CD4-positive, alpha-beta T cell treated with Interleukin-21 for 1 hour (primary cell): Measurements from ENCODE around the gene SULT2A1.
"Not testable (repeated sequence)": the region's sequence is repeated elsewhere in the genome, so short reads cannot be mapped to it uniquely, and the experiment has no call there.

Experiments
- DNase-seq: peaks from one replicate; pipeline ENCODE4 v3.0.0-alpha.2; 2020

The SULT2A1 gene, protein sequence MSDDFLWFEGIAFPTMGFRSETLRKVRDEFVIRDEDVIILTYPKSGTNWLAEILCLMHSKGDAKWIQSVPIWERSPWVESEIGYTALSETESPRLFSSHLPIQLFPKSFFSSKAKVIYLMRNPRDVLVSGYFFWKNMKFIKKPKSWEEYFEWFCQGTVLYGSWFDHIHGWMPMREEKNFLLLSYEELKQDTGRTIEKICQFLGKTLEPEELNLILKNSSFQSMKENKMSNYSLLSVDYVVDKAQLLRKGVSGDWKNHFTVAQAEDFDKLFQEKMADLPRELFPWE

DNA sequence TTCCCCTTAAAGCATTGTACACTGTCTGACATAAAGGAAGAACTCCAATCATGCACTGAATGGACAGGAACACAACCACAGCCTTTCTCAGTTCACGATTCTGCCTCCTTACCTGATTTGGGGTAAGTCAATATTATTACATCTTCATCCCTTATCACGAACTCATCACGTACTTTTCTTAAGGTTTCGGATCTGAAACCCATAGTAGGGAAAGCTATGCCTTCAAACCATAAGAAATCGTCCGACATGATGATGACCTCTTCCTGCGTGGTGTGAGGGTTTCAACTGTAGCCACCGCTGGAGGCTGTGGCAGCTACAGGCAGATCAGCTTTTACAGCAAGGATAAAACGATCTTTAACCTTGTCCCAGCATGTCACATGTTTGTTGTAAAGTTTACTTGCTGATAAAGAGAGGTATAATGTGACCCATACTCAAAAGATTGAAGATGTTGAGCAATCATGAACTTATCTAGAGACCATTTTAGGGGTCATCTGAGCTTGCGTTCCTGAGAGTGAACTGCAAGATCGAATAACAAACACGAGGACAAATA lies at the start of gene SULT2A1:
Gene SULT2A1, minus strand, starts transcription at position 306 of the 550 bp plus-strand sequence. Its CDS starts 58 bp downstream, at position 248.
- DNase-seq = no peak

- DNase-seq = not testable (repeated sequence)
Measured at GRCh38 chr19:47928581-47928980, 42.5 kb upstream of the SULT2A1 start.

- DNase-seq = not testable (repeated sequence)
Measured at GRCh38 chr19:47920107-47920506, 34.0 kb upstream of the SULT2A1 start.

GRCh38 chr19:47910191-47910590 lies 24.1 kb upstream of the SULT2A1 start:
- not testable (repeated sequence) for DNase-seq

- DNase-seq = peak; percentile 84
Measured at GRCh38 chr19:47909350-47909749, 23.2 kb upstream of the SULT2A1 start.

- DNase-seq = no peak
Measured at GRCh38 chr19:47901370-47901769, 15.3 kb upstream of the SULT2A1 start.

DNA sequence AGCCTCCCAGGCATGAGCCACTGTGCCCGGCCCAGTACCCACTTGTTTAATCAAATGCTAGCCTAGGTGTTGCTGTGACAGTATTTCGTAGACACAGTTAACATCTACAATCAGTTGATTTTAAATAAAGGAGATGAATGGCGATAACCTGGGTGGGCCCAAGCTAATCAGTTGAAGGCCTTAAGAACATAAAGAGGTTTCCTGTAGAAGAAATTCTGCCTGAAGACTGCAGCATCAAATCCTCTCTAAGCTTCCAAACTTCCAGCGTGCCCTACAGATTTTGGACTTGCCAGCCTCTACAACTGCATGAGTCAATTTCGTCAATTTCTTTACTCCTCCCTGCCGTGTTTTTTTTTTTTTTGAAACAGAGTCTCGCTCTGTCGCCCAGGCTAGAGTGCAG lies 13.2 kb upstream of the SULT2A1 start:
- no peak for DNase-seq

GRCh38 chr19:47897861-47898260 lies 11.7 kb upstream of the SULT2A1 start:
- no peak for DNase-seq

DNA sequence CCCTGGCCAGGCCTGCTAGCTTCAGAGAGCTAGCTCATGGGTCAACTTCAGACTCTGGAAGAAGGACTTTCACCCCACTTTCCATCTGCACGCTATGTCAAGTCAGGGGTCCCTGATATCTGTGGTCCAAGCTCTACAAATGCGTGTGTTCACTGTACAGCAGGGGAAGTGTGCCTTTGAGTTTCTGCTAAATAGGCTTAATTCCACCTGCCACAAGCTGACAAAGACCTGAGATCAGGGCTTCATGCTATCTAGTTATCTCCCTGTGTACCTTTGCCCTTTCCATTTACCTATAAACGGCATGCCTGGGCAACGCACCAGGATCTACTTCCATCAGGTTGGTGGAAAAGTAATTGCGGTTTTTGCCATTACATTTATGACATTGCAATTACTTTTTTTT lies 10.7 kb upstream of the SULT2A1 start:
- DNase-seq = no peak

GRCh38 chr19:47896019-47896418 lies 9.9 kb upstream of the SULT2A1 start:
- no peak for DNase-seq

DNA sequence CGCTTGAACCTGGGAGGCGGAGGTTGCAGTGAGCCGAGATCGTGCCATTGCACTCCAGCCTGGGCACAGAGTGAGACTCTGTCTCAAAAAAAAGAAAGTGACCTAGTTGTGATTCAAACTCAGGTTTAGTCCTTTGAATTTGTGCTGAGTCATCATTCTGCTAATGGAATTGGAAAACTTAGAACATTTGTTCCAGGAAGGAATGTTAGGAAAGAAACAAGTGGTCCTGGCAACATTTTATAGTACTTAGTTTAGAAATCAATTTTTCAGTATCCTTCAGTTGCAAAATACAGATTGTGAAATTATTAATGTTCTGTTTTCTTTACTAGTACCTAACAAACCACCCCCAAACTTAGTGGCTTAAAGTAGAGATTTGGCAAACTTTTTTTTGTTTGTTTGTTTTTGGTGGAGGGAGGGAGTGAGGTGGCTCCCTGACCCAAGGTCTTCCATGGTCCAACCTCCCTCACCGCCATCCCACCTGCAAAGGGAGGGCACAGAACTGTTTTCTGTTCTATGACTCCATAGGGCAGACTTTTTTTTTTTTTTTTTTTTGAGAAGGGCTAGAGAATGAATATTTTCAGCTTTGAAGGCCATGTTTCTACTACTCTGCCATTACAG lies 9.2 kb upstream of the SULT2A1 start:
- DNase-seq = no peak

DNA sequence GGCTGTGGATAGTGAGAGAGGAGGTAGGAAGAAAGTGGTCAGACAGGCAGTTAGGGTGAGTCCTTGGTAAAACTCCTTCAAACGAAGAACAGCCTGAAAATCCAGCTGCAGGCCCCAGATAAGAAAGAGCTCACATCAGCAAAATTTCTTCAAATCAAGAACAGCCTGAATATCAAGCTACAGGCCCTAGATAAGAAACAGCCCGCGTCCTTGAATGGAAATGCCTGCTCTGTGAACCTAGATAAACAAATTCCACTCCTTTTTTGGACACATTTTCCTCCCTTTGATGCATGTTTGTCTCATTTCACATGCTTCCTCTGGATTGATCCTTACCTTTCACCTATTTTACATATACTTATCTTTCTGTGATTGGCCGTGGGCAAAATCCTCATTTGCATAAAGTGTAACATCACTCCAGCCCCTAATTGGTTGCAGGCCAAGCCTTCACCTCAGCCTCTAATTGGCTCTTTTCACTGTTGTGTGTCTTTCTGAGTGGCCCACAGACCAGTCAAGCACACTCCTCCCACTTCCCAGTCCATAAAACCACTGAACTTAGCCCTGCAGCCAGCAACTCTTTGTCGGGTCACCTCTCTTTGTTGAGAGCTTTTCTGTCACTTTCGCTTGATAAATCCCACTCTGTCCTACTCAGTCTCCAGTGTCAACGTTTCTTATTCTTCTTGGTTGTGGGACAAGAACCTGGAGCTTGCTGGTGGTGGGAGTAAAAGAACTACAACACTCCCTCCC lies 6.0 kb upstream of the SULT2A1 start:
- DNase-seq = no peak

DNA sequence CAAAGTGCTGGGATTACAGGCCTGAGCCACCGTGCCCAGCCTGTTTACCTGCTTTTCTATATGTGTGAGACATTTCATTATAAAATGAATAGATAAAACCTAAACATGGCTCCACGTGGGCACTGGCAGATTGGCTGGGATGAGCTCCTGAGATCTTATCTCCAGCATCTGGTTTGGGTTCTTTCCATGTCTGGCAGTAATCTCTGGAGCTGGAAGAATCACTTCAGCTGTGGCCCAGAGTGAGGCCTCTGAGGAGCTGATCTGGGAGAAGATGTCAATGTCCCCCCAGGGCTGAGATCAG lies 5.5 kb upstream of the SULT2A1 start:
- DNase-seq = no peak

DNA sequence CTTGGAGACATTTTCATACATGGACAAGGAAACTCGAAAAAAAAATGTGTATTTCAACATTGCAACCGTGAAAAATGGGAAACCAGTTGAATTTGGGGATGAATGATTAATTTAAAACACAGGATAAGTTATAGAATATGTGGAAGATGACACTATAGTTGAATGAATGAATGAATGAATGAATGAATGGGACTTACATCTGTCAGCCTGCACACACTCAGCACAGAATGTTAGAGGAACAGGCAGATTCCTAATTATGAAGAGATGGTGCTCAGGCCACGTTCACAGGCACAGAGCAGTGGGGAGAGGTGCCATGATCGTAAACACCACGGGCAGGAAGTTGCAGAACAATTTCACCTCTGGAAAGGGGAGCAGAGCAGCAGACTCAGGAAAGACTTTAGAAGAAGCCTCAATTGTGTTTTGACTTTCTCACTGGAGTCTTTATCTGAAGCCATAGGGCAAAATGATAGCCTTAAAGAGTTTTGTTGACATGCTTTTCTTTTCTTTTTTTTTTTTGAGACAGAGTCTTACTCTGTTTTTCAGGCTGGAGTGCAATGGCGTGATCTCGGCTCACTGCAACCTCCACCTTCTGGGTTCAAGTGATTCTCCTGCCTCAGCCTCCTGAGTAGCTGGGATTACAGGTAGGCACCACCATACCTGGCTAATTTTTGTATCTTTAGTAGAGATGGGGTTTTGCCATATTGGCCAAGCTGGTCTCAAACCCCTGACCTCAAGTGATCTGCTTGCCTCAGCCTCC lies 4.9 kb upstream of the SULT2A1 start:
- no peak for DNase-seq

- DNase-seq = no peak
Measured at GRCh38 chr19:47885067-47885463, 1.1 kb downstream of the SULT2A1 start.

- DNase-seq = no peak
Measured at GRCh38 chr19:47882890-47883289, 3.2 kb downstream of the SULT2A1 start.

GRCh38 chr19:47881757-47882156 lies 4.4 kb downstream of the SULT2A1 start:
- DNase-seq = no peak

DNA sequence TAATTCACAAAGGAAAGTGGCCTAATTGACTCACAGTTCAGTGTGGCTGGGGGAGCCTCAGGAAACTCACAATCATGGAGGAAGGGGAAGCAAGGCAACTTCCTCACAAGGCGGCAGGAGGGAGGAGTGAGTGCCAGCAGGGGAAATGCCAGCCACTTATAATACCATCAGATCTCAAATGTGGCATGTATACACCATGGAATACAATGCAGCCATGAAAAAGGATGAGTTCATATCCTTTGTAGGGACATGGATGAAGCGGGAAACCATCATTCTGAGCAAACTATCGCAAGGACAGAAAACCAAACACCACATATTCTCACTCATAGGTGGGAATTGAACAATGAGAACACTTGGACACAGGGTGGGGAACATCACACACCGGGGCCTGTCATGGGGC lies 6.7 kb downstream of the SULT2A1 start:
- not testable (repeated sequence) for DNase-seq

GRCh38 chr19:47878906-47879305 lies 7.2 kb downstream of the SULT2A1 start:
- no peak for DNase-seq

GRCh38 chr19:47865166-47865565 lies 20.9 kb downstream of the SULT2A1 start:
- DNase-seq = no peak

DNA sequence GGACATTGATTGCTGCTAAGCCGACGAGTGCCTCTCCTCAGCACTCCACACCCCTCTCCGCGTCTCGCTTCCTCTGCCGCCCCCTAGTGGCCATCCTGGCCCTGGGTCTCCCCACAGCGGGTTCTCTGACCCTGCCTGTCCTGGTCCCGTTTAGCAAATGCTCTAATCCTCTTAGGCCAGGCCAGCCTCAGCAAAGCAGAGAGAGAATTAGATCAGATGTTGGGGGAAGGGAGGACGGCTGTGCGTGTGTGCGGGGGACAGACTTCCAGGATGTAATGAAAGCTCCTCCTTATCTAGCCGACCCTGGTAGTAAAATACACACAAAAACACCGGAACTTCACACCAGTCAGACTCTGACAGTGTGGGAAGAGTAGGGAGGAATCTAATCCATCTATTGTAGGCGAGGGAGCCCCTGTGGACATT lies 22.6 kb downstream of the SULT2A1 start:
- peak; percentile 72 for DNase-seq

DNA sequence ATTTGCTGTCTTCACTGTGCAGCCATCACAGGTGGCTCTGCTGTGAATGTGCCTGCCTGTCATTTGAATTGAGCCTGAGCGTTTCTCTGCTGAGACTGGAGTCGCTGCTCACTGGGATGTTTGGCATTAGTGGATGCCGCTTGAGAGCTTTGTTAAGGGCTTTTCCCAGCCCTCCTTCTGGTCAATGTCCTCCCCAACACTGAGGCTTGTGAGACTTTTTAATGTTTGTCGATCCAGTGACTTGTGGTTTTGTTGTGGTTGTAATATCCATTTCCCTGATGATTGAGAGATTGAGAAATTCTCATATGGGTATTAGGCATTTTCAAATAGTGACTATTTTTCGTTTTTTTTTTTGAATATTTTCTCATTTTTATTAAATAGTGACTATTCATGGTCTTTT lies 24.5 kb downstream of the SULT2A1 start:
- no peak for DNase-seq
